Measurements from ENCODE around the gene ZNF157.
"Not testable (repeated sequence)": the region's sequence is repeated elsewhere in the genome, so short reads cannot be mapped to it uniquely, and the experiment has no call there.

Gene ZNF157

DNA sequence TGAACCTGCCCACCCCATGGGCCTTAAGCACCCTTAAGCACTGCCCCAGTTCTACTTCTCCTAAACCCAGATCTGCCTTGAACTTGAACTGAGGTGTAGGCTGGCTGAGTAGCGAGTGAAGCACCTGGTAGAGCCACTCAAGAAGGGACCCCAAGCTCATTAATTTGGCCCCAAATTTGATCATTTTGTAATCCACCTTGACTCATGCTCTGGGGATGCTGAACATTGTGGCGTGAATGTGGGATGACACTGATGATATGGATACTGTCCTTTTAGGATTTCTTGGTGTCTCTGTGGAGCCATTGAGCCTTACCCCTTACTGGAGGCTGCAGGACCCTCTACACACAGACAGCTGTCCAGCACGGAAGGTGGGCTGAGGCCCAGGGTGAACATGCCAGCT is at the start of gene ZNF157:
TSS of gene ZNF157 (plus strand) at position 301 of the 400 bp plus-strand sequence. CDS start at position 392, 91 bp downstream.
- no peak for DNase-seq
- TF ChIP-seq POLR2A (IDR thresholded peaks at IDR 0.05; ENCODE audit: low read length) = no peak

DNA sequence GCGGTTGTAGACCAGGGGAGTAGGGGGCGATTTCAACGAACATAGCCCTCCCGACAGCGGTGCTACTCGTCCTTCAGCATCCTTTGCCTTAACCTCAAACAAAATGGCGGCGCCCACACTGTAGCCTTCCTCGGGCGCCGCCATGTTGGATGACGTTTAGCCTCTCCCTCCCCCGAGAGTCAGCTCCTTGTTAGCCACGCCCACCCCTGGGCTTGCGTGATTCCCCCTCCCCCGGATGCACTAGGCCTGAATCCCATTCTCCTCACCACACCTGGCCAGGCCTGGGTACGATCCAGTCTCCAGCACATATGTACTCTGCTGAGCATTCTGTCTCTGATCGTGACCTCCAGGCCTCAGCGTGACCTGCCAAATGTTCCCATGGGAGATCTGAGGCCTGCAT is 49.0 kb upstream of the ZNF157 start:
- TF ChIP-seq GATA1 (IDR thresholded peaks at IDR 0.05; ENCODE audit: low read depth, low read length) = no peak
- no peak for TF ChIP-seq POLR2A (IDR thresholded peaks at IDR 0.05; ENCODE audit: low read length)
- no peak for DNase-seq

DNA sequence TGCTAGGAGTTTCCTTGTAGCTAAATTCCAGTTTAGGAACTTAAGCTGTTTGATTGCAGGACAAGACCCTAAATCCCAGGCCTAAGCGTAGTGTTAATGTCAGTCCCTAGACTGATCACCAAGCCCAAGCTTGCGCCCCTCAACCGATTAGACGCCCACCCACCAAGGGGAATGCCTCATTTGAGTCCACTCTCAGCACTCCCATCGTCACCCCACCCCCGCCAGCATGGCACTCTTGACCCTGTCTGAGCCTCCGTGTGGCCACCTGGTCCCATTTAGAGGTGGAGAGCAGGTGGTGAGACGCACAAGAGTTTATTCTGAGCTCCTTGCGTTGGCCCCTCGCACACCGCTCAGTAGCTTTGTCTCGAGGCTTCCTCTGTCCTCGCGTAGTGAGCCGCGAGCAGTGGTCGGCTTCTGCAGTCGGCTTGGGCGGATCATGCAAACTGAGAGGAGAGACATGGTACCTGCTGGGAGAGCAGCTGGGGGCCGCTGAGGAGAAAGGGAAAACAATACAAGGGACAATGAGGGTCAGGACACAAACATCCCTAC is 48.5 kb upstream of the ZNF157 start:
- DNase-seq = no peak
- TF ChIP-seq POLR2A (IDR thresholded peaks at IDR 0.05; ENCODE audit: low read length) (no peak), GATA1 (IDR thresholded peaks at IDR 0.05; ENCODE audit: low read depth, low read length) (no peak)

- no peak for DNase-seq
- no peak for TF ChIP-seq GATA1 (IDR thresholded peaks at IDR 0.05; ENCODE audit: low read depth, low read length)
- TF ChIP-seq POLR2A (IDR thresholded peaks at IDR 0.05; ENCODE audit: low read length) = no peak
Measured at GRCh38 chrX:47327902-47328301, 42.5 kb upstream of the ZNF157 start.

DNA sequence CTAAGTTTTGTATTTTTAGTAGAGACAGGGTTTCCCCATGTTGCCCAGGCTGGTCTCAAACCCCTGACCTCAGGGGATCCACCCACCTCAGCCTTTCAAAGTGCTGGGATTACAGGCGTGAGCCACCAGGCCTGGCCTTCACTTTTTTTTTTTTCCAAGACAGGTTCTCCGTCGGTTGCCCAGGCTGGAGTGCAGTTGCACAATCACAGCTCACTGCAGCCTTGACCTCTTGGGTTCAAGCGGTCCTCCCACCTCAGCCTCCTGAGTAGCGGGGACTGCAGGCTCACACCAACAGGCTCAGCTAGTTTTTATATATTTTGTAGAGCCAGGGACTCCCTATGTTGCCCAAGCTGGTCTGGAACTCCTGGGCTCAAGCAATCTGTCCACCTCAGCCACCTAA is 37.6 kb upstream of the ZNF157 start:
- DNase-seq = not testable (repeated sequence)

- no peak for DNase-seq
- no peak for TF ChIP-seq POLR2A (IDR thresholded peaks at IDR 0.05; ENCODE audit: low read length)
- TF ChIP-seq GATA1 (IDR thresholded peaks at IDR 0.05; ENCODE audit: low read depth, low read length) = no peak
Measured at GRCh38 chrX:47351706-47352105, 18.7 kb upstream of the ZNF157 start.

- no peak for DNase-seq
- TF ChIP-seq GATA1 (IDR thresholded peaks at IDR 0.05; ENCODE audit: low read depth, low read length) = no peak
- TF ChIP-seq POLR2A (IDR thresholded peaks at IDR 0.05; ENCODE audit: low read length) = no peak
Measured at GRCh38 chrX:47358387-47359065, 11.9 kb upstream of the ZNF157 start.

DNA sequence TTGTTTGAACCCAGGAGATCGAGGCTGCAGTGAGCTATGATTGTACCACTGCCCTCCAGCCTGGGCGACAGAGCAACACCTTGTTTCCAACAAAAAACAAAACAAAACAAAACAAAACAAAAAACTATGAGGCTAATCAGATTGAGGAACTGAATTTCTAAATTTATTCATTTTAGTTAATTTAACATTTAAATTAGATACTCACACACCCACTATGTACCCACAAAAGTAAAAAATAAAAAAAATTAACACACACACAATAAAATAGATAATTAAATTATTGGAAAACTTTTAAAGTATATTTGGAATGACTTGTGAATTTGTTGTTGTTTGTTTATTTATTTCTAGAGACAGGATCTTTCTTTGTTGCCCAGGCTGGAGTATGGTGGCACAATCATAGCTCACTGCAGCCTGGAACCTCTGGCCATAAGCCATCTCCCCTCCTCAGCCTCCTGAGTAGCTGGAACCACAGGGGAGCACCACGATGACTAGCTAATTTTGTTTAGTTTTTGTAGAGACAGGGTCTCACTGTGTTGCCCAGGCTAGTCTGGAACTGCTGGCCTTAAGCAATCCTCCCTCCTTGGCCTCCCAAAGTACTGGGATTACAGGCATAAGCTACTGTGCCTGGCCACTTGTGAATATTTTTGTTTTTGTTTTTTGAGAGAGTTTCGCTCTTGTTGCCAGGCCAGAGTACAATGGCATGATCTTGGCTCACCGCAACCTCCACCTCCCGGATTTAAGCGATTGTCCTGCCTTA is 9.8 kb upstream of the ZNF157 start:
- TF ChIP-seq POLR2A (IDR thresholded peaks at IDR 0.05; ENCODE audit: low read length) (no peak), GATA1 (IDR thresholded peaks at IDR 0.05; ENCODE audit: low read depth, low read length) (no peak)
- no peak for DNase-seq

- no peak for TF ChIP-seq POLR2A (IDR thresholded peaks at IDR 0.05; ENCODE audit: low read length)
- TF ChIP-seq GATA1 (IDR thresholded peaks at IDR 0.05; ENCODE audit: low read depth, low read length) = no peak
- DNase-seq = peak; percentile 1 to 3
Measured at GRCh38 chrX:47361538-47362511, 8.6 kb upstream of the ZNF157 start.

- peak; percentile 22 to 41 for DNase-seq
- TF ChIP-seq GATA1 (IDR thresholded peaks at IDR 0.05; ENCODE audit: low read depth, low read length) (no peak), POLR2A (IDR thresholded peaks at IDR 0.05; ENCODE audit: low read length) (no peak)
Measured at GRCh38 chrX:47366041-47366722, 4.2 kb upstream of the ZNF157 start.

DNA sequence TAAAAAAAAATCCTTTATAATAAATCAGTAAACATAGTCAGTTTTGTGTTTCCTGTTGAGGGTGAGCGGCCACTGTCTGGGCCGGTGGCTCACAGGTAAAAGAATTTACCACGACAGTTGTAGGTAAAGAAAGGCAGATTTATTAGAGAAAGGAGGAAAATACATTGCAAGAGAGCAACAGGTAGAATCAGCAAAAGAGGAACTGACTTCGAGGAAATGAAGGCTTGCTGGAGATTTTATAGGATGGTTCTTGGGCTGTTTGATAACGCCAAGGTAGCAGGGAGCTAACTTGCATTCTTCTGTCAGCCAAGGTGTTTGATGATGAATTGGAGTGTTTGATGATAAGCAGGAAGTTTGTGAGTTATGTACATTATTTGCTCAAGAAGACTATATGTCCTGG is 2.8 kb downstream of the ZNF157 start:
- no peak for TF ChIP-seq POLR2A (IDR thresholded peaks at IDR 0.05; ENCODE audit: low read length)

DNA sequence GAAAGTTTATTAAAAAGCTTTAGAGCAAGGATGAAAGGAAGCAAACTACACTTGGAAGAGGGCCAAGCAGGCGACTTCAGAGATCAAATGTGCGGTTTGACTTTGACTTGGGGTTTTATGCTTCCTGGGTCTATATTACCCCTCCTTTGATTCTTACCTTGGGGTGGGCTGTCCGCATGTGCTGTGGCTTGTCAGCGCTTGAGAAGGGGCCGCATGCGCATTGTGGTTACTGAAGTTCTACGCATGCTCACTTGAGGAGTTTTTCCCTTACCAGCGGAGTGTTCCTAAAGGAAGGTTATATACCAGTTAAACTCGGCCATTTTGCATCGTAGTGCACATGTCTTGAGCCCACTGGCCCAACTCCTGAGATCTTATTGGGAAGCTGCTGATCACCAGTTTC is 9.9 kb downstream of the ZNF157 start:
- no peak for DNase-seq
- TF ChIP-seq POLR2A (IDR thresholded peaks at IDR 0.05; ENCODE audit: low read length) (no peak), GATA1 (IDR thresholded peaks at IDR 0.05; ENCODE audit: low read depth, low read length) (no peak)

More for the DNA sequence above, 2.8 kb downstream of the ZNF157 start:
- DNase-seq = no peak

DNA sequence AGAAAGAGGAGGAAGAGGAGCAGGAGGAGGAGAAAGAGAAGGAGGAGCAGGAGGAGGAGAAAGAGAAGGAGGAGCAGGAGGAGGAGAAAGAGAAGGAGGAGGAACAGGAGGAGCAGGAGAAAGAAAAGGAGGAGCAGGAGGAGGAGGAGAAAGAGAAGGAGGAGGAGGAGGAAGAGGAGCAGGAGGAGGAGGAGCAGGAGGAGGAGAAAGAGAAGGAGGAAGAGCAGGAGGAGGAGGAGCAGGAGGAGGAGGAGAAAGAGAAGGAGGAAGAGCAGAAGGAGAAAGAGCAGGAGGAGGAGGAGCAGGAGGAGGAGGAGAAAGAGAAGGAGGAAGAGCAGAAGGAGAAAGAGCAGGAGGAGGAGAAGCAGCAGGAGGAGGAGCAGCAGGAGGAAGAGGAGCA is 10.5 kb downstream of the ZNF157 start:
- not testable (repeated sequence) for DNase-seq
